ENCODE measurements around the gene MEF2A.
"Not testable (repeated sequence)": the region's sequence is repeated elsewhere in the genome, so short reads cannot be mapped to it uniquely, and the experiment has no call there.

MEF2A gene

DNA sequence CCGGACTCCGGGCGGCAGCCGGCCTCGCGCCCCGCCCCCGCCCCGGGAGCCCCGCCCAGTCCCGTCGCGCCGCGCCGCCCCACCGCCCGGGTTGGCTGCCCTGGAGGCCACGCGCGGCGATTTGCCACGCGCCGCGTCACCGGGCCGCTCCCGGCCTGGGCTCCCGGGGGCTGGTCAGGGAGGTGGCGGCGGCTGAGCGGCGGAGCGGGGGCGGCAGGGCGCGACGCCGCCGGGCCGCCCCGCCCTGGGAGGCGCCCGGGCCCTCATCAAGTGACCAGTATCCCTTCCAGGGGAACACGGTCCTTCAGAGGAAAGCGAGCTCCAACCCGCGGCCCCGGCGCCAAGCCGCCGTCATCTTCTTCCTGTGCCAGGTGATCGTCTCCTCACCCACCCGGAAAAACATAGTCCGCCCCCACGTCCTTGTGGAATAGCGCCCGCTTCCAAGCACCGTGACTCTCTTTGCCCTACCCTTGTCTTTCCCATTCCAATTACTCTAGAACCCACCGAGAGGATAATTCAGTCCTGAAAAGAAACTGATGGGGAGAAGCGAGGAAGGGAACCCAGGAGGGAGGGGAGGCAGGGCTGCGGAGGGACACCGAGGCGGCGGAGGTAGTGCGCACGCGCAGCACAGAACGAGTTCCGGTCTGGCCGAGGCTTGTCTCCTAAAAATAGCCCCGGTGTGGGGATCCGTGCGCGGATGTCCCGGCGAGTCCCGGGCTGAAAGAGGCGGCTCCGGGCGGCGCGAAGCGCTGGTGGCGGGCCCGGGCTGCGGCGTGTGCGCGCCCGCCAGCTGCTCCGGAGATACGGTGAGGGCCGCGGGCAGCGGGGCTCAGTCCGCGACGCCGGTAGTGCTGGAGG, at the start of gene MEF2A:
MEF2A (plus strand) TSS at position 686 of the 858 bp plus-strand sequence. CDS start 67,136 bp downstream, outside the sequence.
- peak; percentile 88 for DNase-seq (ENCODE audit: low read depth)

DNA sequence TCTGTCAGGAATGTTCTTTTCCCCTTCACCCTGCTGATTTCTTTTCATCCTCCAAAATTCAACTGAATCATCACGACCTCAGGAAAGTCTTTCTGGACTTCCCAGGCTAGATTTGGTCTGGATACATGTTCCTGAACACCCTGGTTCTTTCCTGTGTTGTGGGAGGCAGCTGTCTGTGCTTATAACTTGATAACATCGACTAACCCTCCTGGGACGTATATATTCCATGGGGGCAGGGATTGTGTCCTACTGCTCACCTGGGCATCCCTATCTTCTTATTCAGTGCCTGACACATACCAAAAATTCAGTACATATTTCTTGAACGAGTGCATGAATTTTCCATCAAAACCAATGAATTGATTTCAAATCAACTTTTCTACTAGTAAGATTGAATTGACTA, 47.6 kb upstream of the MEF2A start:
- no peak for DNase-seq (ENCODE audit: low read depth)

DNA sequence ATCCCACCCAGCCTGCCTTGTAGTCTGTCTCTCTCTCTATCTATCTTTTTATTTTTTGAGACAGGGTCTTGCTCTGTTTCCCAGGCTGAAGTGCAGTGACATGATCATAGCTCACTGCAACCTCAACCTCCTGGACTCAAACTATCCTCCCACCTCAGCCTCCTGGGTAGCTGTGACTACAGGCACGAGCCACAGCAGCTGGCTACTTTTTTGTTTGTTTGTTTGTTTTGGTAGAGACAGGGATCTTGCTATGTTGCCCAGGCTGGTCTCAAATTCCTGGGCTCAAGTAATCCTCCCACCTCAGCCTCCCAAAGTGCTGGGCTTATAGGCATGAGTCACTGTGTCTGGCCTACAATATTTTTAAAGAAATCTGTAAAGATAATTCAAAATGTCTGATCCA, 46.4 kb upstream of the MEF2A start:
- DNase-seq (ENCODE audit: low read depth), result not testable (repeated sequence)

DNA sequence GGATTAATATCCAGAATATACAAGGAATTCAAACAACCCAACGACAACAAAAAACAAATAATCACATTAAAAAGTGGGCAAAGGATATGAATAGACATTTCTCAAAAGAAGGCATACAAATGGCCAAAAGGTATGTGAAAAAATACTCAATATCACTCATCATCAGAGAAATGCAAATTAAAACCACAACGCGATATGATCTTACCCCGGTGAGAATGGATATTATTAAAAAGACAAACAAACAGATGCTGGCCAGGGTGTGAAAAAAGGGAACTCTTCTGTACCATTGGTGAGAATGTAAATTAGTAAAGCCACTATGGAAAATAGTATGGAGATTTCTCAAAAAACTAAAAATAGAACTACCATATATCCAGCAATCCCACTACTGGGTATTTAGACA, 43.5 kb upstream of the MEF2A start:
- DNase-seq (ENCODE audit: low read depth), result no peak

DNA sequence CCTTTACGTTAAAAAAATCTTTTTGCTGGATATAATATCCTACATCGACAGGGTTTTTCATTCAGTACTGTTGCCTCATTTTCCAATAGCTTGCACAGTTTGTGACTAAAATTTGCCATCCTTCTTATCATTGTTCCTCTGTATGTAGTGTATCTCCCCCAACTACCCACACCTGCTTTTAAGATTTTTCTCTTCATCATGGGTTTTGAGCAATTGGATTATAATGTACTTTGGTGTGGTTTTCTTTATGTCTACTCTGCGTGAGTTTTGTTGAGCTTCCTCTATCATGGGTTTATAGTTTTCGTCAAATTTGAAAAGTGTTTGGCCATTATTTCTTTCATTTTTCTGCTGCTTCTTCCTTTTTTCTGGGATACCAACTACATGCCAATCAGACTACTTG, 39.6 kb upstream of the MEF2A start:
- DNase-seq (ENCODE audit: low read depth), result no peak

DNA sequence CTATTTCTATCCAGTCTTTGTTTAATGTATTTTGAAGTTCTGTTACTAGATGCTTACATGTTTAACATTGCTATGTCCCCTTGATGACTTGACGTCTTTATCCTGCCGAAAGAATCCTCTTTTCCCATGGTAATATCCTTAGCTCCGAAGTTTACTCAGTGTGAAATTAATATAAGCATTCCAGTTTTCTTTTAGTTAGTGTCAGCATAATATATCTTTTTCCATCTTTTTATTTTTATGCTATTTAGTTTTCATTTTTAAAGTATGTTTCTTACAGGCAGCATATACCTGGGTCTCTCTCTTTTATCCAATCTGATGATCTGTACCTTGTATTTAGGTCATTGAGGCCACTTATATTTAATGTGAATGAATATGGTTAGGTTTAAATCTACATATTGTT, 39.1 kb upstream of the MEF2A start:
- no peak for DNase-seq (ENCODE audit: low read depth)

DNA sequence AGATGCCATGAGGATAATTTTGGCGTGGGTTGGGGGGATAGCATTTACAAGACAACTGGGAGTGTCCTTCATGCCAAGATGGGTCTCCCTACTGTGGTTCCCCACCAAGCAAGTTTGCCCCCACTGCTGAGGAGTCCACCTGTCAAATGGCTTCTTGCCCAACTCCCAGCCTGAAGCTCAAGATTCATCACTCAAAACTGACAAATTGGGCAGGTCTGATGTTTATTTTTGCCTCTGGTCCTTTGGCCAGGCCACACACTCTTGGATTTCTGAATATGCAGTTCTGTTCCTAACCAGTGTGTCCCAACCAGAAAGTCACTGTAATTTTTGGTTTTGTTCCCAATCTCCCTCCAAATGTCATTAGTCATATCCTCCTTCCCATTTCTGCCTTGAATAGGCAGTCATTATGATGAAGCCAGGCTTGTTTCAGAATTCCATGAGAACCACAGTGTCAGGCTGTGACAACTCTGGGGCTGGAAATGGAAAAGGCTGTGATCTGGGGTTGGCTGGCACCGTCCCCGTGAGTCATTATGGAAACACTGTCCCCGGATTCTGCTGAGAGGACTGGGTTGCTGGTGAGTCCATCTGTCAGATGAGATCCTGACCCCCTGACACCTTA, 29.3 kb upstream of the MEF2A start:
- peak; percentile 60 for DNase-seq (ENCODE audit: low read depth)

DNA sequence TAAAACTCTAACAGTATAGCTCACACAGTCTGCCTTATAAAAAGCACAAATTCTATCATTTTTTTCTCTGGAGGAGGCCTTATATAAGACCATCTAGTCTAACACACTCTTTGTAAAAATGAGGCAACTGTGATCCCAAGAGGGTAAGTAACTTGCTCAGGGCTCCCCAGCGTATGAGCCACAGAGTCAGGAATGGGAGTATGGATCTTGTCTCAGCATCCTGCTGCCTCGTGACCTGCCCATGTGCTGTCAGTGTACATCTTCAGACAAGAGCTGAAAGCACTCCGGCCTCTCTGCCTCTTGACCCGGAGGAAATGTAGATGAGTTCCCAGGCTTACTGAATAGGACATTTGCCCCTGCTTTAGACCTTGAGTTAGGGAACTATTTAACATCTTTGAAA, 28.4 kb upstream of the MEF2A start:
- DNase-seq (ENCODE audit: low read depth), result no peak

DNA sequence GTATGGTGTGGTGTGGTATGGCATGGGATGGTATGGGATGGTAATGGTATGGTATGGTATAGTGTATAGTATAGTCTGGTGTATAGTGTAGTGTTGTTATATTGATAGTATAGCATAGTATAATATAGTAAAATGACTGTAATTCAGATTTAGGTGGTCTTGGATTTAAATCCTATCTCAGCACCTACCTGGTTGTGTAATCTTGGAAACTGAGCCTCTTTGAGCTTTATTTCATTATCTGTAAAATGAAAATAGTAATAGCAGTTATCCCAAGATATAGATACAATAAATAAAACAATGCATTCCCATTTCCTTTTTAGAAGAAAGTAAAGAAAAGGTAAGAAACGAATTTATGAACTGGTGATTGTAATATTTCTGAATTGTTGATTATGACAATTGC, 27.5 kb upstream of the MEF2A start:
- no peak for DNase-seq (ENCODE audit: low read depth)

DNA sequence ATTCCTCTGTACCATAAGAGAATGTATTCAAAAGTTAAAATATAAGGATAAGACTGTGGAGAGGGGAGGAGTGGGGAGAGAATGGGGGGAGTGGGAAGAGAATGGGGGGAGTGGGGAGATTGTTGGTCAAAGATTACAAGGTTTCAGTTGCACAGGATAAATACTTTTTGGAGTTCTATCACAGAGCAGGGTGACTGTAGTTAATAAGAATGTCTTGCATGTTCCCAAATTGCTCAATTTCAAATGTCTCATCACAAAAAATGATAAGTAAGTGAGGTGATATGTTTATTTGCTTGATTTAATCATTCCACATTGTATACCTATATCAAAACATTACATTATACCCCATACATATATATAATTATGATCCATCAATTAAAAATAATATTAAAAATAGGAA, 23.0 kb upstream of the MEF2A start:
- DNase-seq (ENCODE audit: low read depth), result no peak

DNA sequence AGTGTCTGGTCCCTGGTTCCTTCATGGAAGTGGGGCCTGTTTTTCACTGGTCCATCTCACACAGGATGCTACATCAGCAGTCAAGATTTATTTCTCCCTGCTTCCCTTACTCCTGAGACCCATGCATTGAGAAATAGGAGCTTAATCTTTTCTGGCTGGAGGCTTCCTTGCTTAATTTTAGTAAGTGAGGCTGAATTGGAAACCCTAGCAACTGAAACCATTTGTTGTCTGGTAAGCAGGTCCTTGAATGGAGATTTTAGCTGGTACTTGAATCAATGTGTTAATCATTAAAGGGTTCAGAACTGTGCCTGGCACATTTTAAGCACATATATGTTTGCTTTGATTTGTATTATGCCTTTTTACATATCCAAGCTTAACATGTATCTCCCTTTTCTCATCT, 20.2 kb upstream of the MEF2A start:
- no peak for DNase-seq (ENCODE audit: low read depth)

DNA sequence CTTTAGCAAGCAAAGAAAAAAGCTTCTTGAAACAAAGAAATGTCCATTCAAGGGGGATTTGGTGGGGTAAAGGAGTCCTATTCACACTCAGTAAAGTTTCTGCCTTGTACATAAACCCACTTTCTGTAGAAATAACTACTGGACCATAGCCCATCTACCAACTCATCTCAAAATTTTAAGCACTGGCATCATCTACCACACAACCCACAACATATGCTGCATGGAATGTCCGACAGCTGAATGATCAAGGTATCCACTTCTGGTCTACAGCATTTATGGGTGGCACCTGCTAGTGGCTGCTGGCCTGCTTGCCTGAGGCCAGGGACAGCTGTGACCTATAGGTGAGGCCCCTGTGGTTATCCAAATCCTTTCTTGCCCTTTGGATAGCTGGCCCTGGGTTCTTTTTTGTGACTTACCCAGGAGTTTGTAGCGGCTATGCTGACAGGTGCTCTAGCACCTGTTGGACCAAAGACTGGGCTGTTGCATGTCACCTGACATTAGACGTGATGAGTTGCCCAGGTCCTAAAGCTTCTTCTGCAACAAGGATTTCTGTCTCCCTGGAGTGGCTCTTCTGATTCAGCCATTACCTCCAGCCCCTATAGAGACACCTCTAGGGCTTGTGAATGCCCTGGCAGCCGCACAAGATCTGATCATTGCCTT, 19.2 kb upstream of the MEF2A start:
- no peak for DNase-seq (ENCODE audit: low read depth)

DNA sequence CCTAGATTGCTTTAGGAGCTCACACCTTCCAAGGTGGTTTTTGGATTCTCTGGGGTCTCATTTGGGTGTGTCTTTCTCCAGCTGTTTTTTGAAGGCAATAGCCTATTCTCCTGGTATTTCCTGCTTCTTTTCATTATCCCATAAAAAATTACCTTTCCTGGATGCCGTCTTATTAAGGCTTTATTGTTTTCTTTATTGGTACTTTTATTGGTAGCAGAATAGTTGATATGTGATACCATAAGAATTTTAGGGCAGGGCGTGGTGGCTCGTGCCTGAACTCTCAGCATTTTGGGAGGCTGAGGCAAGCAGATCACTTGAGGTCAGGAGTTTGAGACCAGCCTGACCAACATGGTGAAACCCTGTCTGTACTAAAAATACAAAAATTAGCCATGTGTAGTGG, 18.3 kb upstream of the MEF2A start:
- no peak for DNase-seq (ENCODE audit: low read depth)

DNA sequence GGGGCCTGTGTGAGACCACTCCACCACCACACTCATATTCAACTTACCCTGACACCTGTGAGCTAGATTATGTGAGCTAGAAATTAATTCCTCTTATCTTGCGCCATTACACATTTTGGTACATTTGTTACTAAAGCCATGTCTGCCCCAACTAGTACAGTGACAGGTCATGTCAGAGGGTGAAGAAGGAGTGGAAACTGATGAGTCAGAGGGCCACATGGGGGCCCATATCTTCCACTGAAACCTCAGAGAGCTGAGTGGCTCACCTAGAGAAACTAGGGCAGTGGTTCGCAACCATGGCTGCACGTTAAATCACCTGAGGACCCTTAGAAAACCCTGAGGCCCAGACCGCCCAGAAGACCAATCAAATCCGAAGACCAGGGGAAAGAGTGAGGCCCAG, 15.7 kb upstream of the MEF2A start:
- DNase-seq (ENCODE audit: low read depth), result no peak

DNA sequence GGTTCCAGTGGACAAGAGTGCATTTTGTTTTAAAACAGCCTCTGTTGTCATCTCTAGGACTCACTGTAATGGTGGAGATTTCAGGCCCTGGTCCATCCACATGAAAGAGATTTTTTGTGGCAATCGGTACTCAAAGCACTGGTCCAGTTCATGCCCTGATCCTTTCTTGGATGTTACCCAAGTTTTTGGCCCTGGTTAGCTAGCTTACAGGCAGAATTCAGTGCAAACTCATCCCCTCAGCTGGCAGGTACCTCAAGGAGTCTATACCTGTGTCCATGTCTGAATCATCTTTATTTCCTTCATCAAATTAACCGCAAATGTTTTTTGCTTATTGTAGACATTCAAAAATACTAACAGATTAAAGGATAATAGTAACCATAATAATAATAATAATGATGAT, 13.7 kb upstream of the MEF2A start:
- no peak for DNase-seq (ENCODE audit: low read depth)

DNA sequence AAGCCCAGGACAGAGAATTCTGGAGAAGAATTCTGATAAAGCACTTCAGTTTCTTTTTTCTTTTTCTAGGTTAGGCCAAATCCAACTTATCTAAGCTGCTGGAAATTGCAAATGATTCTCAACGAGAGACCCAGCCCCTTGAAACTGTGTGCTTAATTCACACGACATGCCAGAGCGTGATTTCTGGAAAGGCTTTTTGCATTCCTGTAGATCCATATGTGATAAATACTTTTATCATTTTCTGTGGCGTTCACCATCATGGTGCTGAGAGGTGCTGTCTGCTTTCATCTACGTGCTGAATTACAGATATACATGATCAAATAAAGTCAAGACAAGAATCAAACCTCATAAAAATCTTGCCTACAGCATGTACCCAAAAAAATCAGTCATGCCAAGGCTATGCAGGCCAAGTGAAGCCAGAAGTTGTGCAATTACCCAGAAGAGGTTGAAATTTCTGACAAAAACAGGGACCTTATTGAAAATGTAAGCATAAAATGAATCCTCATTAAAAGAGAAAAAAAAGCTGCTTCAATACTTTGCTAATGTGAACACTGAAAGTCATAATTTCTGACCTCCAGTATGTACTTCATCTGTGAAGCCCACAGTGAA, 10.8 kb upstream of the MEF2A start:
- no peak for DNase-seq (ENCODE audit: low read depth)

DNA sequence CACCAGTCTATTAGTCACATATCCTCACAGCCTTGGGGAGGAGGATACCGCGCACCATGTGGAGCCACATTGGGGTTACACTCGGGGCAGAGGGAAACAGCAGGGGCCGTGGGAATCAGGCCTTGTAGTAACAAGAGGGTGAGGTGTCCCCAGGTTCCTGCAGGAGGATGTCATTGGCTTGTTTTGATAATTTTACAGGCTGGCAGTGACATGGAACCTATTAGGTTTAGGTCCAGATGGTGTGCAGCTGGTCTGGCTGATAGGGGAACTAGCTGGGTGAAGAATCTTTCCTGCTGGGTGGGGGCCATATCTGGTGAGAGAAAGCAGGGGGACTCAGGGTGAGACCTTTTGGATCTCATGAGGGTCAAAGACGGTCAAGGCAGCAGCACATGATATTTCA, 9.8 kb upstream of the MEF2A start:
- DNase-seq (ENCODE audit: low read depth), result no peak

DNA sequence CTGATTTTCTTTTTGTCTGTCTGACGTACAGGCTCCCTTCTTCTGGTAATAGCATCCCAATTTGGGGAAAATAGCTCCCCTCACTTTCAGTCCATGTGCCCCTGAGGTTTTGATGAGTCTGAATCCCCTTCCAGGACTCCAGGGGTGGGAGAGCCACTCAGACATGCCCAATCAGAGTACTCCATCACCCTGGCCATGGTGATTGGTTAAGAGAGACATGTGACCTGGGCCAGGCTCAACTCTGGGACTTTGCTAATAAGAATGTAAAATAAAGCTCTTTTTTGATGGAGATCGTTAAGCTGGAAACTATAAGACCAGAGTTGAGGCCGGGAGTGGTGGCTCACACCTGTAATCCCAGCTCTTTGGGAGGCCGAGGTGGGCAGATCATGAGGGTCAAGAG, 9.2 kb upstream of the MEF2A start:
- DNase-seq (ENCODE audit: low read depth), result no peak

DNA sequence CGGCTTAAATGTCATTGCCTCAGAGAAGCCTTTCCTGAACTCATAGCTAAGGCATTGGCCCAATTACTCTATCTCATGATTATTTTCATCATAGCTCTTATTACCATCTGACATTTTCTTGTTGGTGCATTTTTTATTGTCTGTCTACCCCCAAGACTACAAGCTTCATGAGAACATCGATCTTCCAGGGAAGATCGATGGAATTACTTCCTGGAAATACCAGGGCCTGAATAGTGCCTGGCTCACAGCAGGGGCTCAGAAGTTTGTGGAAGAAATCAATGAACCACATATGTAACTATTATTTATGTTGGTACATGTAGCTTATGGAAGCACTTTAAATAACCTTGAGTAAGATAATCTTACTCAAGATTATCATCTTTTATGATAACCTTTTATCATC, 7.7 kb upstream of the MEF2A start:
- no peak for DNase-seq (ENCODE audit: low read depth)

DNA sequence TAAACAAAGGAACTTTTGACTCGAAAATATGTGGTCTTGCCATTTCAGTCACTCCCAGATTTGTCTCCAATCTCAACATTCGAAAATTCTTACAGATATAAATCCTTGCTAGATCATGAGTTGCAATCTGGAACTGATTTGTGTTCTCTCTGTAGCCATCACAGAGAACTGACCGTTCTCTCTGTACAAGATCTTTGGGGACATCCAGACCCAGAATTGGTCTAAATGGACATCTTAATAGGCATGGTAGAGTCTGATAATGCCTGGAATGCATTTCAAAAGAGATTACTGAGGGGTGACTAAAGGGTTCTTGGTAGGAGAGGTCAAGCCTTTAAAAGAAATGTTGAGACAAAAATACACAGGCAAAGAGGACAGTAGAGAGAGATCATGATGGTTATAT, 7.2 kb upstream of the MEF2A start:
- no peak for DNase-seq (ENCODE audit: low read depth)

DNA sequence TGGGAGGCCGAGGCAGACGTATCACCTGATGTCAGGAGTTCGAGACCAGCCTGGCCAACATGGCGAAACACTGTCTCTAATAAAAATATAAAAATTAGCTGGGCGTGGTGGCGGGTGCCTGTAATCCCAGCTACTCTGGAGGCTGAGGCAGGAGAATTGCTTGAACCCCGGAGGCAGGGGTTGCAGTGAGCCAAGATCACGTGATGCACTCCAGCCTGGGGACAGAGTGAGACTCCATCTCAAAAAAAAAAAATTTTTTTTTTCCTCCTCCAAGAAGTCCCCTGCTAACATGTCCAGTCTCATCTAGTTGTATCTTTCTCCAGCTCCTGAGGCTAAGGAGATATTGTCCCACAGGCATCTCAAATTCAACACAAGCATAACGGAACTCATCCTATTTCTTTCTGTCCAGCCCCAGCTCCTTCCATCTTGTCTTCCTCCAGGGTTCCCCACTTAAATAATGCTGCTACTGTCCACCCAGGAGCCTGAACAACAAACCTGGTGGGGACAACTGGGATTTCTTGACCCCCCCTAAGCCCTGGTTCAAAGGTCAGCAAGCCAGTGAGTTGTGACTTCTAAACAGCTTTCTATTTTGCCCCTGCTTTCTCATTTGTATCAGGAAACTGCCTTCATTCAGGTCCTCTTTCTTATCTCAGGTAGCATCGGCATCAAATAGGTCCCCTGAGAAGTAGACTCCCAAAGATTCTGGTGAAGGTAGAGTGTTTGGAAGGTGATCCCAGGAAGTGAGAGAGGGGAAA, 4.1 kb upstream of the MEF2A start:
- no peak for DNase-seq (ENCODE audit: low read depth)

DNA sequence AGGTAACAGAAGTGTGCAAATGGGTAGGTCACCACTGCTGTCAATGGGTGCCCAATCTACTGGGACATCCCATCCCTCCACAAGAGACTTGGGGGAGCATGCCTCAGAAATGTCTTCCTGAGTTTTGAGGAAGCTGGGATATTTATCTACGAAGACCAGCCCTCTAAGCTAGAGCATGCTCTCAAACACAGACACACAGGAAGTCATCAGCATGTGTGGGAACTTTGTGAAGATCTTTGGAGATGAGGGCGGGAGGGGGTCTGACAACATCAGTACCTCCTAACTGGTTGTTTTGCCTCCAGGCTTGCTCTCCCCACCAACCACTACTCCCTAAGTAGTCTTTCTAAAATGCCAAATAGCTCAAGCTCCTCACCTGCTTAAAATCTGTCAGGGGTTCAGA, 3.5 kb upstream of the MEF2A start:
- DNase-seq (ENCODE audit: low read depth), result no peak
